ENCODE results near the gene SURF2. TPM values are rescaled to one million over a fixed set of nuclear protein-coding genes. Genes with fewer than 3 reads are reported as not detected.
A peak's percentile ranks its signal among the peaks of the same experiment; 100 is the strongest.

The SURF2 gene
- total RNA-seq, 1 donor from 2014 or later: 12.0 TPM

DNA sequence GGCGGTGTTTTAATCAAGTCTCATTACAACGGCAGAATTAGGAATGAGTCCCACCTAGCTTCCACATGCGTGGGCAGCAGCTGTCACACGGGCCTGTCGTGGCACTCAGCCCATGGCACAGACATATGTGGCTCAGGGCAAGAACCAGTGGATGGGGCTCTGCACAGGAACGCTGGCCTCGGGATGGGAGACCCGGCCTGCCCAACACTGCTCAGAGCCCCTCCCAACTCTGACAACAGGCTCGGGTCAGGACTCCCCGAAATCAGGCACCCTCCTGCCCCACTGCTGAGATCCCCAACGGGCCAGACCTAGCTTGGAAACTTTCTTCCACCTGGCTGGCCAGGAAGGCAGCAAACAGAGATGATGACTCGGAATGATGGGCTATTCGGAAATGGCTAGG, 15.4 kb upstream of the SURF2 start:
- H3K27ac ChIP-seq: peak overlapping the region; percentile 60
- H3K36me3 ChIP-seq: peaks cover 51% of the 10 kb centered on the region
- H3K27me3 ChIP-seq: no peaks in the 10 kb centered on the region
- ATAC-seq: no peak
- intact Hi-C loops (cut with DNase I): no loop called here
- no peaks in the 10 kb centered on the region for H3K9me3 ChIP-seq
- H3K4me1 ChIP-seq: peaks cover 11% of the 10 kb centered on the region
- DNase-seq: no peak
- no peak overlapping the region for H3K4me3 ChIP-seq
- TF ChIP-seq, protein P1, sequence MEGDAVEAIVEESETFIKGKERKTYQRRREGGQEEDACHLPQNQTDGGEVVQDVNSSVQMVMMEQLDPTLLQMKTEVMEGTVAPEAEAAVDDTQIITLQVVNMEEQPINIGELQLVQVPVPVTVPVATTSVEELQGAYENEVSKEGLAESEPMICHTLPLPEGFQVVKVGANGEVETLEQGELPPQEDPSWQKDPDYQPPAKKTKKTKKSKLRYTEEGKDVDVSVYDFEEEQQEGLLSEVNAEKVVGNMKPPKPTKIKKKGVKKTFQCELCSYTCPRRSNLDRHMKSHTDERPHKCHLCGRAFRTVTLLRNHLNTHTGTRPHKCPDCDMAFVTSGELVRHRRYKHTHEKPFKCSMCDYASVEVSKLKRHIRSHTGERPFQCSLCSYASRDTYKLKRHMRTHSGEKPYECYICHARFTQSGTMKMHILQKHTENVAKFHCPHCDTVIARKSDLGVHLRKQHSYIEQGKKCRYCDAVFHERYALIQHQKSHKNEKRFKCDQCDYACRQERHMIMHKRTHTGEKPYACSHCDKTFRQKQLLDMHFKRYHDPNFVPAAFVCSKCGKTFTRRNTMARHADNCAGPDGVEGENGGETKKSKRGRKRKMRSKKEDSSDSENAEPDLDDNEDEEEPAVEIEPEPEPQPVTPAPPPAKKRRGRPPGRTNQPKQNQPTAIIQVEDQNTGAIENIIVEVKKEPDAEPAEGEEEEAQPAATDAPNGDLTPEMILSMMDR (IDR thresholded peaks at IDR 0.05): no peak

DNA sequence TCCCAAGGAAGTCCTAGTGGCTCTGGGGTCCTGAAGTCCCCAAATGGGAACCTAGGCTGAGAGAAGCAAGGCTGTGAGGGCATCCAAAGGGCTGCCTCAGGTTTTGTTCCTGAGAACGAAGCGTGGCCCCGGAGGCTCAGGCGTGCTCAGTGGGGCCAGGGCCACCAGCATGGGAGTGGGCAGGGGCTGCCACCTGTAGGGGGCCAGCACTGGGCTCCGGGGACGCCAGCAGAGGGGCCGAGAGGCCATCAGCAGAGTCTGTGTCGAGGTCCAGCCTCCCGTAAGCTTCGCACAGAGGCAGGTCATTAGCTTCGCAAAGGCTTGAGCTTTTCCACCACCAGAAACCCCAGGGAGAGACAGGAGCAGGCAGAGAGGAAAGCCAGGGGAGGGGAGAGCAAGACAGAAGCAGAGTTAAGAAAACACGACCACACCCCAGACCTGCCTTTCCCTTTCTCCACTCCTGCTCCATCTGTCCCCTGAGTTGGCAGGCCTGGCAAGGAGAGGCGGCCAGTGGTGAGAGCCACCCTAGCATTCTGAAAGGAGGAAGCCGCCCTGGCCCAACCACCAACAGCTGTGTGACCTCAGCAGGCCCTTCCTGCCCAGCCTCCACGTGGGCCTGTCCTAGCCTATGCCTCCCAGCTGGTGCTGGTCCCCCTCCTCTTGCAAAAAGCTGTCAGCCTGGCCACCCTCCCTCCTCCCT, 14.8 kb upstream of the SURF2 start:
- DNase-seq (peak; percentile 80), ATAC-seq (peak; percentile 83)
- peak overlapping the region; percentile 60 for H3K27ac ChIP-seq
- H3K27me3 ChIP-seq: no peaks in the 10 kb centered on the region
- H3K36me3 ChIP-seq: peaks cover 51% of the 10 kb centered on the region
- TF ChIP-seq, protein P1 (IDR thresholded peaks at IDR 0.05): no peak
- intact Hi-C loops (cut with DNase I): no loop called here
- peaks cover 13% of the 10 kb centered on the region for H3K4me1 ChIP-seq
- no peaks in the 10 kb centered on the region for H3K9me3 ChIP-seq
- peak overlapping the region; percentile 11 for H3K4me3 ChIP-seq

DNA sequence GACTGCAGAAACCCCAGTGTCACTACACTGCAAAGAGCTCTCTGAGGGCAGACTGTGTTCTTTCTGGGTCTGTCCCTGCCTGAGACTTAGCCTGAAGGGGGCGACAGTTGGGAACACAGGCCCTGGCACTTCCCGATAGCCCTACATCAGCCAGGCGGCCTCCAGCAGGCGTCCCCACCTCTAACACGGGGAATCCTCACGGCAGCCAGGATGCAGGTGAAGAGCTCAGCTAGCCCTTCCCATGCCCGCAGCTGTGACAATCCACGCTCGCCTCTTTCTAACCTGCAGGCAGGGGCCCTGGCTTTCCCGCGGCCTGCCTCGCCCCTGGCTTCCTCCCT, 14.3 kb upstream of the SURF2 start:
- Histone ChIP-seq H3K9me3 (no peaks in the 10 kb centered on the region), H3K4me1 (peaks cover 16% of the 10 kb centered on the region), H3K27ac (peak overlapping the region; percentile 60), H3K27me3 (no peaks in the 10 kb centered on the region), H3K4me3 (no peak overlapping the region), H3K36me3 (peaks cover 51% of the 10 kb centered on the region)
- DNase-seq (no peak), ATAC-seq (no peak)
- intact Hi-C loops (cut with DNase I): no loop called here
- TF ChIP-seq, protein P1 (IDR thresholded peaks at IDR 0.05): no peak

DNA sequence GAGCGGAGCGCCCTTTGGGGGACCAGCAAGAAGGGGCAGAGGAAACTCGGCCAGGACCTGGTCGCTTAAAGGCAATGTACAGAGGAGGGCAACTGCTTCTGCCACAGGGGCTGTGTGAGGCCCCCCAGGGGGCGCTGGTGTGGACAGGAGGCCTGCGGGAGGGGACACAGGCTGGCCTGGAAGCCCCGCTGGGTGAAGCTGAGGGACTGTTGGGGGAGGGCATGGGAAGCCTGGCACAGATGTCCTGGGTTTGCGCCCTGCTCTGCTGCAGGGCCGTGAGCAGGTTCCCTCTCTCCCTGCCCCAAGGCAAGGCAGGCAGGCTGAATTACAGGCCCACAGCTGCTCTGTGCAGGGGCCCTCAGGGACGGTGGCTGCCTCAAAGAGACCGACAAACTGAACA, 13.8 kb upstream of the SURF2 start:
- Histone ChIP-seq H3K27me3 (no peaks in the 10 kb centered on the region), H3K4me1 (peaks cover 17% of the 10 kb centered on the region), H3K27ac (no peak overlapping the region), H3K9me3 (no peaks in the 10 kb centered on the region), H3K4me3 (no peak overlapping the region), H3K36me3 (peaks cover 51% of the 10 kb centered on the region)
- intact Hi-C loops (cut with DNase I): no loop called here
- ATAC-seq (no peak), DNase-seq (no peak)
- TF ChIP-seq, protein P1 (IDR thresholded peaks at IDR 0.05): peak; percentile 13

- TF ChIP-seq, protein P1 (IDR thresholded peaks at IDR 0.05): no peak
- H3K27me3 ChIP-seq: no peaks in the 10 kb centered on the region
- peaks cover 53% of the 10 kb centered on the region for H3K36me3 ChIP-seq
- DNase-seq (no peak), ATAC-seq (no peak)
- peaks cover 19% of the 10 kb centered on the region for H3K4me1 ChIP-seq
- no peaks in the 10 kb centered on the region for H3K9me3 ChIP-seq
- H3K4me3 ChIP-seq: no peak overlapping the region
- intact Hi-C loops (cut with DNase I): no loop called here
- no peak overlapping the region for H3K27ac ChIP-seq
These were observed 12.3 kb upstream of the SURF2 start for GRCh38 chr9:133344071-133344470.

DNA sequence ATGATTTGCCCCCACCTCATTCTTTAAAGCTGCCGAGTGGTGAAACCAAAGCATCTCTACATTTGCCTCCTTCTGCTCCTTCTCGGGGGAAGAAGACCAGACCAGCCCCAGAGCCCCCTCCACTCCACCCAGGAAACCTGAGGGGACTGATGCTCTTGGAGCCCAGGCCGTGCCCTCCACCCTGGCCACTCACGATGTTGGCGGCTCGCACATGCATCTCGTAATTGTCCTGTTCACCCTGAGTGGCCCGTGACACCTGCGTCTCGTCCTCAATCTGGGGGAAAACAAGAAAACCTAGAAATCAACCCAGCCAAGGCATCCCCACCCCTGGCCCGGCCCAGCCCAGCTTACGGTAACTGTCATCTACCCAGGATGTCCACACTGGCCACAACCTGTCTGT, 11.4 kb upstream of the SURF2 start:
- intact Hi-C loops (cut with DNase I): no loop called here
- H3K9me3 ChIP-seq: no peaks in the 10 kb centered on the region
- H3K4me3 ChIP-seq: no peak overlapping the region
- DNase-seq (no peak), ATAC-seq (no peak)
- H3K27ac ChIP-seq: no peak overlapping the region
- H3K4me1 ChIP-seq: peaks cover 28% of the 10 kb centered on the region
- TF ChIP-seq, protein P1 (IDR thresholded peaks at IDR 0.05): no peak
- H3K36me3 ChIP-seq: peaks cover 62% of the 10 kb centered on the region
- no peaks in the 10 kb centered on the region for H3K27me3 ChIP-seq

Data from upper lobe of right lung (tissue), 1 donor.